ENCODE results near the gene SCAF8.

DNA sequence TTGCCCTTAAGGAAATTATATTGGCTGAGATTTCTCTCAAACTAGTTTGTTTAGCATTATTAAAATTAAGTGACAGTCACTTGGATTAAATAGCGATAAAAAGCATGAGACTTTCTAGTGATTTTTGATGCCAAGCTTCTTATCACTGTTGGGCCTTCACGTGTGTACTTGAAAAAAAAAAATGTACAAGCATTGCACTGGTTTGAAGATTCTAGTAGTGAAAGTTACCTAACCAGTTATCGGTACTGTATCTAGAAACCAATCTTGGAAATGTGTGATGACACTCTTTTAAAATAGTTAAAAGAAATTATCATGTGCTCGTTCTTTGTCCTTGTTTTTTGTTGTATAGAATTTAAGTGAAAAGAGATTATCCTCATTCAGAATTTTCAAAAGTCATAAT is 102.1 kb downstream of the SCAF8 start:
- TF ChIP-seq CTCF (IDR thresholded peaks at IDR 0.05 in 4 of 5, conservative IDR thresholded peaks at IDR 0.05 in 1 of 5) (no peak), POLR2A (IDR thresholded peaks at IDR 0.05) (no peak)

Data from gastrocnemius medialis (tissue), 4 donors.